HepG2 (cell line): ENCODE measurements around the gene DLEC1. TPM values are rescaled to one million over a fixed set of nuclear protein-coding genes. Genes with fewer than 3 reads are reported as not detected.

Experiments used
- ARNTL ChIP-seq: sonication (generic); formaldehyde crosslinking; IDR thresholded peaks from 2 replicates; pipeline ENCODE4 v1.4.0; 2020; ENCODE audit warnings: mild to moderate bottlenecking, missing genetic modification reagents
- EEA1 ChIP-seq: sonication (generic); formaldehyde crosslinking; IDR thresholded peaks from 2 replicates; pipeline ENCODE4 v1.5.1; 2020; ENCODE audit warnings: mild to moderate bottlenecking, missing genetic modification reagents, borderline replicate concordance
- KAT8 ChIP-seq: IDR thresholded peaks from 2 replicates; pipeline ENCODE4 v1.6.1; 2016; ENCODE audit warnings: missing genetic modification reagents, missing compliant biosample characterization
- SRF ChIP-seq: IDR thresholded peaks from 2 replicates; pipeline ENCODE4 v1.6.1; 2011; ENCODE audit warnings: mild to moderate bottlenecking, low read depth, low read length, moderate library complexity
- ZBTB7B ChIP-seq: sonication (generic); formaldehyde crosslinking; IDR thresholded peaks from 2 replicates; pipeline ENCODE4 v1.4.0; 2020; ENCODE audit warnings: missing genetic modification reagents
- ZNF143 ChIP-seq: sonication (generic); formaldehyde crosslinking; IDR thresholded peaks from 2 replicates; pipeline ENCODE4 v1.4.0; 2020; ENCODE audit warnings: missing genetic modification reagents
- ZNF207 ChIP-seq: fragments of 450-650 bp; IDR thresholded peaks from 2 replicates; pipeline ENCODE4 v1.6.1; 2016; ENCODE audit warnings: antibody characterized with exemption, borderline replicate concordance
- ZNF260 ChIP-seq: sonication (generic); formaldehyde crosslinking; IDR thresholded peaks from 2 replicates; pipeline ENCODE4 v1.4.0; 2020; ENCODE audit warnings: missing genetic modification reagents, low read depth, mild to moderate bottlenecking, borderline replicate concordance
- ZNF563 ChIP-seq: sonication (generic); formaldehyde crosslinking; IDR thresholded peaks from 2 replicates; pipeline ENCODE4 v1.8.0; 2022; ENCODE audit warnings: mild to moderate bottlenecking, moderate library complexity, missing genetic modification reagents
- ZNF772 ChIP-seq: sonication (generic); formaldehyde crosslinking; IDR thresholded peaks from 2 replicates; pipeline ENCODE4 v1.5.0; 2020; ENCODE audit warnings: mild to moderate bottlenecking, missing genetic modification reagents
- polyA plus RNA-seq, 8 experiments: library from polyadenylated mRNA; depleted of rRNA in 3 of 8; stranded (reverse) in 7 of 8; unstranded in 1 of 8; fragments of >200 nt; fragmentation: Illumina TruSeq in 4 of 8; extraction: Trizol in 4 of 8; gene quantifications; 2 replicates each; pipeline versions ENCODE4 v1.2.1 to v1.2.3, GENCODE V29; 2011 to 2016; ENCODE audit warnings: low read depth in 4 of 8, missing spikeins in 1 of 8, mixed read lengths in 1 of 8; ENCODE audit not compliant: insufficient read depth in 1 of 8
- total RNA-seq, 5 experiments: library from RNA; depleted of rRNA; stranded (reverse); fragments of >200 nt; fragmentation: Illumina TruSeq; extraction: Trizol; gene quantifications; 2 replicates each; pipeline ENCODE4 v1.2.3, GENCODE V29; 2016; ENCODE audit warnings: low read depth in 1 of 5
- TF ChIP-seq, protein P1 (sequence below): sonication (generic); formaldehyde crosslinking; IDR thresholded peaks from 2 replicates; pipeline ENCODE4 v1.4.0; 2020; ENCODE audit warnings: mild to moderate bottlenecking, missing genetic modification reagents
- TF ChIP-seq, protein P2 (sequence below): sonication (generic); formaldehyde crosslinking; IDR thresholded peaks from 2 replicates; pipeline ENCODE4 v1.5.0; 2020; ENCODE audit warnings: mild to moderate bottlenecking, missing genetic modification reagents, moderate library complexity
- TF ChIP-seq, protein P3 (sequence below): sonication (generic); formaldehyde crosslinking; IDR thresholded peaks from 2 replicates; pipeline ENCODE4 v1.4.0; 2020; ENCODE audit warnings: mild to moderate bottlenecking, missing genetic modification reagents, borderline replicate concordance
- TF ChIP-seq, protein P4 (sequence below): fragments of 450-650 bp; IDR thresholded peaks from 2 replicates; pipeline ENCODE4 v1.6.1; 2017; ENCODE audit warnings: mild to moderate bottlenecking
- TF ChIP-seq, protein P5 (sequence below): sonication (generic); formaldehyde crosslinking; IDR thresholded peaks from 2 replicates; pipeline ENCODE4 v1.9.0; 2022; ENCODE audit warnings: low read depth, missing genetic modification reagents

Gene DLEC1
- total and polyA plus RNA-seq, 2 of the 13 experiments (the other 11 are each of a cell fraction or from before 2014, with no cell fraction given): 0.09 TPM; not detected in 1

DNA sequence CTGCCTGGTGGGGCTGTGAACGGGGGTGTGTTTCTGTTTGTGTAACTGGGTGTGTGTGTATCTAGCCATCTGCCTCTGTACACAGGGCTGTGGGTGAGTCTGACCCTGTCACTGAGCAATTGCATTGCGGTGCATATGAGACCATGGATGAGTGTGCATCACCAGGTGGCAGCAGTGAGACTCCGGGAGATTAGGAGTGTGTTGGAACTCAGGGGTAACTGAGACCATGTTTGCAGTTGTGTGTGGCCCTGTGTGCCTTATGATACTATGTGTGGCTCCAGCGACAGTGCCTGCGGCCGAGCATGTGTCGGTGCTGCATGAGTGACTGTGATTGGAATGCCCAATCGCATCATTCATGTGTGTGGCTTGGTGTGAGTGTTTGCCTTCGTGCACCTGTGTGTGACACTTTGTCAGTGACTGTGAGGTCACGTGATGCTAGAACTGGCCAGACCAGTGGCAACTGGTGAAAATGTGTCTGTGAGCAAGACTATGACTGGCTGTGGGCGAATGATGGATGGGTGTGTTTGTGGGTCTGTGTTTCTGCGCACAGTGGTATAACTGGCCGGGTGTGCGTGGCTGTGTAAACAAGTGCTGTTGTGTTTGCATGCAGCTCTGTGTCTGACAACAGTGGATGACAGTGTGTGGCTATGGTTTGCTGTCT is 34.5 kb upstream of the DLEC1 start (continued):
- TF ChIP-seq, protein P1, sequence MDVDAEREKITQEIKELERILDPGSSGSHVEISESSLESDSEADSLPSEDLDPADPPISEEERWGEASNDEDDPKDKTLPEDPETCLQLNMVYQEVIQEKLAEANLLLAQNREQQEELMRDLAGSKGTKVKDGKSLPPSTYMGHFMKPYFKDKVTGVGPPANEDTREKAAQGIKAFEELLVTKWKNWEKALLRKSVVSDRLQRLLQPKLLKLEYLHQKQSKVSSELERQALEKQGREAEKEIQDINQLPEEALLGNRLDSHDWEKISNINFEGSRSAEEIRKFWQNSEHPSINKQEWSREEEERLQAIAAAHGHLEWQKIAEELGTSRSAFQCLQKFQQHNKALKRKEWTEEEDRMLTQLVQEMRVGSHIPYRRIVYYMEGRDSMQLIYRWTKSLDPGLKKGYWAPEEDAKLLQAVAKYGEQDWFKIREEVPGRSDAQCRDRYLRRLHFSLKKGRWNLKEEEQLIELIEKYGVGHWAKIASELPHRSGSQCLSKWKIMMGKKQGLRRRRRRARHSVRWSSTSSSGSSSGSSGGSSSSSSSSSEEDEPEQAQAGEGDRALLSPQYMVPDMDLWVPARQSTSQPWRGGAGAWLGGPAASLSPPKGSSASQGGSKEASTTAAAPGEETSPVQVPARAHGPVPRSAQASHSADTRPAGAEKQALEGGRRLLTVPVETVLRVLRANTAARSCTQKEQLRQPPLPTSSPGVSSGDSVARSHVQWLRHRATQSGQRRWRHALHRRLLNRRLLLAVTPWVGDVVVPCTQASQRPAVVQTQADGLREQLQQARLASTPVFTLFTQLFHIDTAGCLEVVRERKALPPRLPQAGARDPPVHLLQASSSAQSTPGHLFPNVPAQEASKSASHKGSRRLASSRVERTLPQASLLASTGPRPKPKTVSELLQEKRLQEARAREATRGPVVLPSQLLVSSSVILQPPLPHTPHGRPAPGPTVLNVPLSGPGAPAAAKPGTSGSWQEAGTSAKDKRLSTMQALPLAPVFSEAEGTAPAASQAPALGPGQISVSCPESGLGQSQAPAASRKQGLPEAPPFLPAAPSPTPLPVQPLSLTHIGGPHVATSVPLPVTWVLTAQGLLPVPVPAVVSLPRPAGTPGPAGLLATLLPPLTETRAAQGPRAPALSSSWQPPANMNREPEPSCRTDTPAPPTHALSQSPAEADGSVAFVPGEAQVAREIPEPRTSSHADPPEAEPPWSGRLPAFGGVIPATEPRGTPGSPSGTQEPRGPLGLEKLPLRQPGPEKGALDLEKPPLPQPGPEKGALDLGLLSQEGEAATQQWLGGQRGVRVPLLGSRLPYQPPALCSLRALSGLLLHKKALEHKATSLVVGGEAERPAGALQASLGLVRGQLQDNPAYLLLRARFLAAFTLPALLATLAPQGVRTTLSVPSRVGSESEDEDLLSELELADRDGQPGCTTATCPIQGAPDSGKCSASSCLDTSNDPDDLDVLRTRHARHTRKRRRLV (CRISPR knock-in tag): 0 out of 2 replicates have a peak, but pooled peaks have one; percentile 22
- TF ChIP-seq ARNTL: 0 out of 2 replicates have a peak, but pooled peaks have one; percentile 1
- TF ChIP-seq ZNF143 (CRISPR knock-in tag): peak; percentile 47
- no peak for TF ChIP-seq ZNF260 (CRISPR knock-in tag)
- no peak for TF ChIP-seq SRF
- 0 out of 2 replicates have a peak, but pooled peaks have one; percentile 35 for TF ChIP-seq EEA1
- 0 out of 2 replicates have a peak, but pooled peaks have one; percentile 23 for TF ChIP-seq ZNF772 (CRISPR knock-in tag)
- 0 out of 2 replicates have a peak, but pooled peaks have one; percentile 27 for TF ChIP-seq ZNF563 (CRISPR knock-in tag)
- TF ChIP-seq, protein P2, sequence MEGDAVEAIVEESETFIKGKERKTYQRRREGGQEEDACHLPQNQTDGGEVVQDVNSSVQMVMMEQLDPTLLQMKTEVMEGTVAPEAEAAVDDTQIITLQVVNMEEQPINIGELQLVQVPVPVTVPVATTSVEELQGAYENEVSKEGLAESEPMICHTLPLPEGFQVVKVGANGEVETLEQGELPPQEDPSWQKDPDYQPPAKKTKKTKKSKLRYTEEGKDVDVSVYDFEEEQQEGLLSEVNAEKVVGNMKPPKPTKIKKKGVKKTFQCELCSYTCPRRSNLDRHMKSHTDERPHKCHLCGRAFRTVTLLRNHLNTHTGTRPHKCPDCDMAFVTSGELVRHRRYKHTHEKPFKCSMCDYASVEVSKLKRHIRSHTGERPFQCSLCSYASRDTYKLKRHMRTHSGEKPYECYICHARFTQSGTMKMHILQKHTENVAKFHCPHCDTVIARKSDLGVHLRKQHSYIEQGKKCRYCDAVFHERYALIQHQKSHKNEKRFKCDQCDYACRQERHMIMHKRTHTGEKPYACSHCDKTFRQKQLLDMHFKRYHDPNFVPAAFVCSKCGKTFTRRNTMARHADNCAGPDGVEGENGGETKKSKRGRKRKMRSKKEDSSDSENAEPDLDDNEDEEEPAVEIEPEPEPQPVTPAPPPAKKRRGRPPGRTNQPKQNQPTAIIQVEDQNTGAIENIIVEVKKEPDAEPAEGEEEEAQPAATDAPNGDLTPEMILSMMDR: peak; percentile 97
- 0 out of 2 replicates have a peak, but pooled peaks have one; percentile 15 for TF ChIP-seq ZBTB7B (CRISPR knock-in tag)
- peak; percentile 2; the same call in 1 of the 2 replicates for TF ChIP-seq KAT8 (CRISPR knock-in tag)
- TF ChIP-seq, protein P3, sequence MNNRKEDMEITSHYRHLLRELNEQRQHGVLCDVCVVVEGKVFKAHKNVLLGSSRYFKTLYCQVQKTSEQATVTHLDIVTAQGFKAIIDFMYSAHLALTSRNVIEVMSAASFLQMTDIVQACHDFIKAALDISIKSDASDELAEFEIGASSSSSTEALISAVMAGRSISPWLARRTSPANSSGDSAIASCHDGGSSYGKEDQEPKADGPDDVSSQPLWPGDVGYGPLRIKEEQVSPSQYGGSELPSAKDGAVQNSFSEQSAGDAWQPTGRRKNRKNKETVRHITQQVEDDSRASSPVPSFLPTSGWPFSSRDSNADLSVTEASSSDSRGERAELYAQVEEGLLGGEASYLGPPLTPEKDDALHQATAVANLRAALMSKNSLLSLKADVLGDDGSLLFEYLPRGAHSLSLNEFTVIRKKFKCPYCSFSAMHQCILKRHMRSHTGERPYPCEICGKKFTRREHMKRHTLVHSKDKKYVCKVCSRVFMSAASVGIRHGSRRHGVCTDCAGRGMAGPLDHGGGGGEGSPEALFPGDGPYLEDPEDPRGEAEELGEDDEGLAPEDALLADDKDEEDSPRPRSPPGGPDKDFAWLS (CRISPR knock-in tag): no peak
- TF ChIP-seq, protein P4, sequence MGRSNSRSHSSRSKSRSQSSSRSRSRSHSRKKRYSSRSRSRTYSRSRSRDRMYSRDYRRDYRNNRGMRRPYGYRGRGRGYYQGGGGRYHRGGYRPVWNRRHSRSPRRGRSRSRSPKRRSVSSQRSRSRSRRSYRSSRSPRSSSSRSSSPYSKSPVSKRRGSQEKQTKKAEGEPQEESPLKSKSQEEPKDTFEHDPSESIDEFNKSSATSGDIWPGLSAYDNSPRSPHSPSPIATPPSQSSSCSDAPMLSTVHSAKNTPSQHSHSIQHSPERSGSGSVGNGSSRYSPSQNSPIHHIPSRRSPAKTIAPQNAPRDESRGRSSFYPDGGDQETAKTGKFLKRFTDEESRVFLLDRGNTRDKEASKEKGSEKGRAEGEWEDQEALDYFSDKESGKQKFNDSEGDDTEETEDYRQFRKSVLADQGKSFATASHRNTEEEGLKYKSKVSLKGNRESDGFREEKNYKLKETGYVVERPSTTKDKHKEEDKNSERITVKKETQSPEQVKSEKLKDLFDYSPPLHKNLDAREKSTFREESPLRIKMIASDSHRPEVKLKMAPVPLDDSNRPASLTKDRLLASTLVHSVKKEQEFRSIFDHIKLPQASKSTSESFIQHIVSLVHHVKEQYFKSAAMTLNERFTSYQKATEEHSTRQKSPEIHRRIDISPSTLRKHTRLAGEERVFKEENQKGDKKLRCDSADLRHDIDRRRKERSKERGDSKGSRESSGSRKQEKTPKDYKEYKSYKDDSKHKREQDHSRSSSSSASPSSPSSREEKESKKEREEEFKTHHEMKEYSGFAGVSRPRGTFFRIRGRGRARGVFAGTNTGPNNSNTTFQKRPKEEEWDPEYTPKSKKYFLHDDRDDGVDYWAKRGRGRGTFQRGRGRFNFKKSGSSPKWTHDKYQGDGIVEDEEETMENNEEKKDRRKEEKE: no peak
- peak; percentile 90; the same call in 1 of the 2 replicates for TF ChIP-seq ZNF207
- TF ChIP-seq, protein P5, sequence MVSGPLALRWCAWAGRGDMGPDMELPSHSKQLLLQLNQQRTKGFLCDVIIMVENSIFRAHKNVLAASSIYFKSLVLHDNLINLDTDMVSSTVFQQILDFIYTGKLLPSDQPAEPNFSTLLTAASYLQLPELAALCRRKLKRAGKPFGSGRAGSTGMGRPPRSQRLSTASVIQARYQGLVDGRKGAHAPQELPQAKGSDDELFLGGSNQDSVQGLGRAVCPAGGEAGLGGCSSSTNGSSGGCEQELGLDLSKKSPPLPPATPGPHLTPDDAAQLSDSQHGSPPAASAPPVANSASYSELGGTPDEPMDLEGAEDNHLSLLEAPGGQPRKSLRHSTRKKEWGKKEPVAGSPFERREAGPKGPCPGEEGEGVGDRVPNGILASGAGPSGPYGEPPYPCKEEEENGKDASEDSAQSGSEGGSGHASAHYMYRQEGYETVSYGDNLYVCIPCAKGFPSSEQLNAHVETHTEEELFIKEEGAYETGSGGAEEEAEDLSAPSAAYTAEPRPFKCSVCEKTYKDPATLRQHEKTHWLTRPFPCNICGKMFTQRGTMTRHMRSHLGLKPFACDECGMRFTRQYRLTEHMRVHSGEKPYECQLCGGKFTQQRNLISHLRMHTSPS (CRISPR knock-in tag): no peak; the same call in 1 of the 2 replicates
